Measurements from ENCODE around the gene STAG2.

DNA sequence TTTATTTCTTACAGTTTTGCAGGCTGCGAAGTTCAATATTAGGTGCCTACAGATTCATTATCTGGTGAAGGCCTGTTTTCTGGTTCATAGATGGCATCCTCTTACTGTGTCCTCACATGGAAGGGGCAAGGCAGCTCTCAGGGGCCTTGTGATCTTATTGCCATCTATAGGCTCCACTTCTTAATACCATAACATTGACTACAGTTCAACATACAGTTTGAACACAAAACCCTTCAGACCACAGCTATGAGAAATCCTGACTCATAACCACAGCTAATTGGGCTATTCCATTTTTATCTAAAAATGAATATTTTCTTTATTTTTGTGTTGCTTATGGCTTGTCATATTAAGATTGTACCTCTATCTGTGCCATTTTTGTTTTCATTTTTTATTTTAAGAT is 72.3 kb downstream of the STAG2 start:
- TF ChIP-seq POLR2AphosphoS5 (IDR thresholded peaks at IDR 0.05; ENCODE audit: insufficient read depth, low read depth, low read length): no peak
- no peak for TF ChIP-seq CTCF (IDR thresholded peaks at IDR 0.05; ENCODE audit: extremely low read depth in 1 of 2, insufficient read depth in 1 of 2, low read depth in 1 of 2, low read length in 2 of 2)
- TF ChIP-seq POLR2A (IDR thresholded peaks at IDR 0.05; ENCODE audit: low read depth, low read length): no peak
- TF ChIP-seq, protein P1, sequence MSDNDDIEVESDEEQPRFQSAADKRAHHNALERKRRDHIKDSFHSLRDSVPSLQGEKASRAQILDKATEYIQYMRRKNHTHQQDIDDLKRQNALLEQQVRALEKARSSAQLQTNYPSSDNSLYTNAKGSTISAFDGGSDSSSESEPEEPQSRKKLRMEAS (IDR thresholded peaks at IDR 0.05; ENCODE audit: insufficient read depth, insufficient read length): no peak

Data from endothelial cell of umbilical vein (primary cell).